Suprapubic skin (tissue), 4 donors: ENCODE data around the gene SAP25. TPM values are rescaled to one million over a fixed set of nuclear protein-coding genes. Genes with fewer than 3 reads are reported as not detected.

Source experiments
- DNase-seq, 2 donors: peaks; one replicate each; pipeline ENCODE4 v3.0.0-alpha.2; 2019; ENCODE audit warnings: low spot score in 2 of 2
- H3K27ac ChIP-seq: fragments of 200-600 bp; sonication (generic); one replicate; pipeline ENCODE4 v1.5.1; 2019
- H3K27me3 ChIP-seq: fragments of 200-600 bp; sonication (generic); one replicate; pipeline ENCODE4 v1.5.1; 2019
- H3K36me3 ChIP-seq: fragments of 200-600 bp; sonication (generic); one replicate; pipeline ENCODE4 v1.5.1; 2019
- H3K4me1 ChIP-seq: fragments of 200-600 bp; sonication (generic); one replicate; pipeline ENCODE4 v1.5.1; 2019
- H3K4me3 ChIP-seq: fragments of 200-600 bp; sonication (generic); one replicate; pipeline ENCODE4 v1.5.1; 2019; ENCODE audit warnings: mild to moderate bottlenecking
- H3K9me3 ChIP-seq: fragments of 200-600 bp; sonication (generic); one replicate; pipeline ENCODE4 v1.5.1; 2019
- CTCF ChIP-seq, 2 donors: fragments of 200-600 bp in 1 of 2; fragments of 450-650 bp in 1 of 2; sonication (generic) in 1 of 2; IDR thresholded peaks; one replicate each; pipeline ENCODE4 v1.5.1; 2016 to 2019; ENCODE audit warnings: antibody characterized with exemption in 2 of 2, mild to moderate bottlenecking in 1 of 2, moderate library complexity in 1 of 2
- EP300 ChIP-seq: sonication (generic); formaldehyde crosslinking; IDR thresholded peaks from one replicate; pipeline ENCODE4 v1.6.1; 2017; ENCODE audit warnings: antibody characterized with exemption
- POLR2A ChIP-seq, 2 donors: fragments of 450-650 bp; IDR thresholded peaks; one replicate each; pipeline ENCODE4 v1.6.1; 2017; ENCODE audit warnings: antibody characterized with exemption in 2 of 2, mild to moderate bottlenecking in 2 of 2, moderate library complexity in 2 of 2
- POLR2AphosphoS5 ChIP-seq, 3 donors: sonication (generic); formaldehyde crosslinking; IDR thresholded peaks; one replicate each; pipeline ENCODE4 v1.6.1; 2017; ENCODE audit warnings: antibody characterized with exemption in 3 of 3
- WGBS: methylation state at CpG from one replicate; pipeline ENCODE4 v1.1.5; 2018; 5-methylcytosine and 5-hydroxymethylcytosine counted together
- total RNA-seq, 4 donors: library from RNA; depleted of rRNA; stranded (reverse); fragments of >200 nt; gene quantifications; one replicate each; pipeline ENCODE4 v1.1.0, GENCODE V29; 2016

SAP25 gene
- total RNA-seq = 1 to 10 TPM in 2 of 4 donors, not detected in 2; 2.7 to 3.8 TPM

DNA sequence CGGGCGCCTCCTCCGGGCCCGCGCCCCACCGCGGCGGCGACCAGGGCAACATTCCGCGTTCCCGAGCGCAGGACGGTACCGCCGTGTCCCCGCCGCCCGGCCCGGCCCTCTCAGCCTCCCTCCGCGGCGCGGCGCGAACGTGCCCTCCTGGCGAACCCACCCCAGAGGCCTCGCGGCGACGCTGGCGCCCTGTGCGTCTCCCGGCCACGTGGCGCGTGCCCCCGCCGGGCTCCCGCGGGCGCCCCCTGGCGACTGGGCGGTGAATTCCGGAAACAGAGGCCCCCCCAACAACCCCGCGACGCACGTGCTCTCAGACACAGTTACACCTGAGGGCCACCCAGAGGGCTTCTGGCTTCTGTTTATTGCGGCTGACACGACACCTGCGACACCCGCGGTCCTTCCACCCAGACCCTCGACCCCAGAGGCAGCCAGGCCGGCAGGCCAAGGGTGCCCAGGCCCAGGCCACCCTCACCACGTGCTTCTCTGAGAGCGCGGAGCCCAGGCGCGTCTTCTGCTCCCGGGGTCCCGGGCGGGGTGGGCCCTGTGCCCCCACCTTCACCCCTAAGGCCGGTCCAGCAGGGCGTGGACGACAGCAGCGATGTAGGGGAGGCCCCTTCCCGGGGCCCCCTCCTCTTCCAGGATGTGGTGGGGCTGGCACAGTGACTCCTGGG is at the start of gene SAP25:
Gene SAP25, minus strand, starts transcription at position 210 of the 671 bp plus-strand sequence. Its CDS starts 158 bp downstream, at position 52.
- TF ChIP-seq CTCF (IDR thresholded peaks at IDR 0.05) (no peak), POLR2AphosphoS5 (IDR thresholded peaks at IDR 0.05) (no peak), EP300 (no peak), POLR2A (IDR thresholded peaks at IDR 0.05) (no peak)
- WGBS = 93% methylated on average over 58 of the region's 70 CpGs
- H3K27me3 ChIP-seq = no peaks in the 10 kb centered on the region
- H3K27ac ChIP-seq = no peak within 1 kb of the TSS
- no peak for DNase-seq
- peaks cover 52% of the 10 kb centered on the region for H3K36me3 ChIP-seq
- no peak within 1 kb of the TSS for H3K4me3 ChIP-seq
- peaks cover 16% of the 10 kb centered on the region for H3K4me1 ChIP-seq
- H3K9me3 ChIP-seq = no peaks in the 10 kb centered on the region

DNA sequence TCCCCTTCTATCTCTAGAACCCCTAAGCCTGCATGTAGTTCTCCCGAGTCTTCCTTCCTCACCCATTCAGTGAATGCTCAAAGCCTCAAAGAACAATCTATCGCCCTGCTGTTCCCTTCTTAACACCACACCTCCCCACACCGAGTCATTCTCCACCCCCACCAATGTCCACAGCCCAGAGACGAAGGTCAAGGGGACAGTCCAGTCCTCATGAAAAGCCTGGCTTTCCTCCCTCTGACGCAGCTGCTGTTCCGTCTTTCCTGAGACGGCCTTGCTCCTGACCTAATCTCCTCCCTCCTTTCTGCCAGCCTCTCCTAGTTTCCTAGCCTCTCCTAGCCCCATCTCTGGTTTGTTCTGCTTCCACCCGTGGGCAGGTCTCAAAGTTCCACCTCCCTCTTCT is 47.9 kb upstream of the SAP25 start:
- Histone ChIP-seq H3K27ac (no peak overlapping the region), H3K27me3 (no peaks in the 10 kb centered on the region), H3K9me3 (no peaks in the 10 kb centered on the region), H3K4me1 (peaks cover 4% of the 10 kb centered on the region), H3K4me3 (no peak overlapping the region), H3K36me3 (peaks cover 6% of the 10 kb centered on the region)
- 83% methylated on average over 8 of the region's 8 CpGs for WGBS
- TF ChIP-seq POLR2A (IDR thresholded peaks at IDR 0.05) = no peak
- no peak for TF ChIP-seq CTCF (IDR thresholded peaks at IDR 0.05)
- TF ChIP-seq EP300 = no peak
- no peak for TF ChIP-seq POLR2AphosphoS5 (IDR thresholded peaks at IDR 0.05)
- no peak for DNase-seq

GRCh38 chr7:100620804-100621203 is 47.1 kb upstream of the SAP25 start:
- H3K36me3 ChIP-seq = peaks cover 6% of the 10 kb centered on the region
- no peaks in the 10 kb centered on the region for H3K9me3 ChIP-seq
- no peak for DNase-seq
- 95% methylated on average over 23 of the region's 23 CpGs for WGBS
- no peak for TF ChIP-seq POLR2AphosphoS5 (IDR thresholded peaks at IDR 0.05)
- no peak for TF ChIP-seq CTCF (IDR thresholded peaks at IDR 0.05)
- no peak for TF ChIP-seq POLR2A (IDR thresholded peaks at IDR 0.05)
- no peak for TF ChIP-seq EP300
- H3K4me3 ChIP-seq = no peak overlapping the region
- no peaks in the 10 kb centered on the region for H3K27me3 ChIP-seq
- H3K4me1 ChIP-seq = no peaks in the 10 kb centered on the region
- no peak overlapping the region for H3K27ac ChIP-seq

DNA sequence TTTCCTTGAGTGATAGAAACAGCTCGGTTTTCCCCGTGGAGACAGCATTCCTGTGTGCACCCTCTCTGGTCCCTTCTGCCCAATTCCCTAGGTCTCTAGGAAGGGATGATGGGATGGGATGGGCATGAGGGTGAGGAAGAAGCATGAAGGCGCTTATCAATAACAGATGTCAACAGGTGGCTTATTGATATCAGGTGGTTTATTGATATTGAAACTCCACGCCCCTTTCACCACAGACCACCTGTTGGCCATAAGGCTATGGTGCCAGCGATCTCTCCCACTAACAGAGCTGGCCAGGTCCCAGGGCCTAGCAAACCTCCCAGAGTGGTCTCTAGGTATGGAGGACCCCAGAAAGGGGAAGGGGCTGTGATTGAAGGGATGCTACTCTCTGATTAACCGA is 46.5 kb upstream of the SAP25 start:
- Histone ChIP-seq H3K27me3 (no peaks in the 10 kb centered on the region), H3K4me1 (no peaks in the 10 kb centered on the region), H3K9me3 (no peaks in the 10 kb centered on the region), H3K27ac (no peak overlapping the region), H3K4me3 (no peak overlapping the region), H3K36me3 (peaks cover 6% of the 10 kb centered on the region)
- TF ChIP-seq POLR2AphosphoS5 (IDR thresholded peaks at IDR 0.05) = no peak
- TF ChIP-seq CTCF (IDR thresholded peaks at IDR 0.05) = no peak
- no peak for TF ChIP-seq EP300
- no peak for TF ChIP-seq POLR2A (IDR thresholded peaks at IDR 0.05)
- WGBS = 94% methylated on average over 6 of the region's 6 CpGs
- DNase-seq = no peak

- Histone ChIP-seq H3K4me1 (peaks cover 17% of the 10 kb centered on the region), H3K9me3 (no peaks in the 10 kb centered on the region), H3K27ac (no peak overlapping the region), H3K27me3 (no peaks in the 10 kb centered on the region), H3K36me3 (no peaks in the 10 kb centered on the region), H3K4me3 (no peak overlapping the region)
- no peak for DNase-seq
- WGBS = 82% methylated on average over 6 of the region's 6 CpGs
- no peak for TF ChIP-seq EP300
- no peak for TF ChIP-seq POLR2A (IDR thresholded peaks at IDR 0.05)
- TF ChIP-seq POLR2AphosphoS5 (IDR thresholded peaks at IDR 0.05) = no peak
- no peak for TF ChIP-seq CTCF (IDR thresholded peaks at IDR 0.05)
Observed at GRCh38 chr7:100614308-100614861, 40.7 kb upstream of the SAP25 start.
